B cell (primary cell): Measurements from ENCODE around the gene DNAJC24. TPM values are rescaled to one million over a fixed set of nuclear protein-coding genes. Genes with fewer than 3 reads are reported as not detected.

Experiments
- ATAC-seq: fragments of 200-7000 bp; cut with Tn5 transposase; one replicate; pipeline ENCODE4 v1.10.0; 2021; ENCODE audit warnings: low read depth, mild to moderate bottlenecking, moderate number of reproducible peaks, moderate library complexity
- CTCF ChIA-PET: fragments of 350-600 bp; sonication (Branson Sonifier 250); formaldehyde crosslinking; loops from one replicate; lab custom pipeline; 2021; ENCODE audit warnings: antibody characterized with exemption, inconsistent platforms; lab: Charles Lee
- POLR2A ChIA-PET: fragments of 350-600 bp; sonication (Branson Sonifier 250); formaldehyde crosslinking; loops from one replicate; lab custom pipeline; 2021; ENCODE audit warnings: antibody characterized with exemption; lab: Charles Lee
- DNase-seq: peaks from one replicate; pipeline ENCODE4 v3.0.0; 2013
- H2AFZ ChIP-seq: 2 replicates; pipeline ENCODE4 v1.6.1; 2012; ENCODE audit warnings: mild to moderate bottlenecking, low read depth, low read length; ENCODE audit not compliant: insufficient read depth, poor library complexity, severe bottlenecking
- H3K27ac ChIP-seq, 2 donors: 1 replicate in 1 of 2; 2 replicates in 1 of 2; pipeline ENCODE4 v1.5.1; 2012 to 2013; ENCODE audit warnings: low read length in 2 of 2, mild to moderate bottlenecking in 2 of 2, moderate library complexity in 1 of 2
- H3K27me3 ChIP-seq, 4 experiments: fragments of 200-600 bp in 1 of 4; sonication (generic) in 1 of 4; replicated peaks in 1 of 4; 1 replicate in 2 of 4; 2 replicates in 2 of 4; pipeline versions ENCODE4 v1.6.1 to v1.7.0; 2013 to 2016; ENCODE audit warnings: low read length in 3 of 4, mild to moderate bottlenecking in 2 of 4, mixed read lengths in 1 of 4, moderate library complexity in 1 of 4; ENCODE audit not compliant: insufficient read depth in 4 of 4, control insufficient read depth in 3 of 4; ENCODE audit errors: control extremely low read depth in 1 of 4
- H3K36me3 ChIP-seq, 2 experiments: replicated peaks in 1 of 2; 1 replicate in 1 of 2; 2 replicates in 1 of 2; pipeline versions ENCODE4 v1.6.1 to v1.7.1; 2013; ENCODE audit warnings: low read length in 1 of 2; ENCODE audit not compliant: insufficient read depth in 2 of 2, control insufficient read depth in 1 of 2; ENCODE audit errors: control extremely low read depth in 1 of 2, extremely low read depth in 1 of 2
- H3K4me1 ChIP-seq, 2 donors: fragments of 200-600 bp in 1 of 2; sonication (generic) in 1 of 2; 1 replicate in 1 of 2; 2 replicates in 1 of 2; pipeline versions ENCODE4 v1.5.1 to v1.6.1; 2013 to 2017; ENCODE audit warnings: low read length in 2 of 2; ENCODE audit not compliant: control insufficient read depth in 2 of 2, insufficient read depth in 2 of 2
- H3K4me2 ChIP-seq: replicated peaks from 2 replicates; pipeline ENCODE3; 2012; ENCODE audit warnings: mild to moderate bottlenecking, low read depth, low read length; ENCODE audit not compliant: poor library complexity, severe bottlenecking
- H3K4me3 ChIP-seq, 5 experiments: fragments of 200-600 bp in 1 of 5; sonication (generic) in 1 of 5; 1 replicate in 3 of 5; 2 replicates in 2 of 5; pipeline versions ENCODE4 v1.5.1 to v1.7.0; 2011 to 2016; ENCODE audit warnings: low read length in 4 of 5, mild to moderate bottlenecking in 4 of 5, low read depth in 2 of 5, control low read depth in 1 of 5, moderate library complexity in 1 of 5; ENCODE audit not compliant: insufficient read depth in 1 of 5; ENCODE audit errors: control extremely low read depth in 1 of 5, extremely low read depth in 1 of 5
- H3K79me2 ChIP-seq: fragments of 200-600 bp; sonication (generic); one replicate; pipeline ENCODE4 v1.6.0; 2016; ENCODE audit warnings: low read length; ENCODE audit not compliant: control insufficient read depth, insufficient read depth
- H3K9ac ChIP-seq: fragments of 200-600 bp; sonication (generic); 2 replicates; pipeline ENCODE4 v1.6.1; 2017; ENCODE audit warnings: mild to moderate bottlenecking, low read length, moderate library complexity
- H3K9me3 ChIP-seq, 3 donors: one replicate each; pipeline versions ENCODE4 v1.6.1 to v1.7.1; 2013; ENCODE audit warnings: low read length in 2 of 3; ENCODE audit not compliant: control insufficient read depth in 2 of 3, insufficient read depth in 1 of 3; ENCODE audit errors: control extremely low read depth in 1 of 3
- H4K20me1 ChIP-seq: 2 replicates; pipeline ENCODE4 v1.6.0; 2012; ENCODE audit warnings: mild to moderate bottlenecking, low read length; ENCODE audit not compliant: insufficient read depth, control insufficient read depth, poor library complexity, severe bottlenecking
- H3K27ac Mint-ChIP-seq: one replicate; pipeline ENCODE4 v1.8.0; 2021; ENCODE audit warnings: mixed read lengths
- H3K27me3 Mint-ChIP-seq: one replicate; pipeline ENCODE4 v1.8.0; 2021; ENCODE audit warnings: mixed read lengths
- H3K4me1 Mint-ChIP-seq: one replicate; pipeline ENCODE4 v1.8.0; 2021; ENCODE audit warnings: mixed read lengths
- H3K4me3 Mint-ChIP-seq: one replicate; pipeline ENCODE4 v1.8.0; 2021; ENCODE audit warnings: mixed read lengths
- H3K9me3 Mint-ChIP-seq: one replicate; pipeline ENCODE4 v1.8.0; 2022; ENCODE audit warnings: mixed read lengths; ENCODE audit not compliant: insufficient read depth
- EZH2 ChIP-seq: IDR thresholded peaks from 2 replicates; pipeline ENCODE4 v1.6.1; 2012; ENCODE audit warnings: borderline replicate concordance, low read depth, mild to moderate bottlenecking, moderate library complexity, low read length; ENCODE audit not compliant: insufficient read depth, poor library complexity, severe bottlenecking
- WGBS: methylation state at CpG from one replicate; pipeline ENCODE4 v1.1.5; 2013; ENCODE audit warnings: missing lambda C conversion rate; ENCODE audit not compliant: insufficient coverage; 5-methylcytosine and 5-hydroxymethylcytosine counted together
- intact Hi-C: fragments of 100-400 bp; cut with micrococcal nuclease; formaldehyde crosslinking; loops from one replicate; pipeline ENCODE4 v1.10.0; 2022
- polyA plus RNA-seq: library from polyadenylated mRNA; depleted of rRNA; stranded (reverse); fragments of >200 nt; gene quantifications from 2 replicates; pipeline ENCODE4 v1.2.3, GENCODE V29; 2012
- total RNA-seq, 2 donors: library from RNA; stranded (reverse); fragments of 120-200 nt in 1 of 2; gene quantifications; 1 replicate in 1 of 2; 2 replicates in 1 of 2; pipeline versions ENCODE4 v1.2.3 to v1.2.4, GENCODE V29; 2013 to 2022
- TF ChIP-seq, protein P1 (sequence below): fragments of 200-600 bp; IDR thresholded peaks from one replicate; pipeline ENCODE4 v1.8.0; 2022; ENCODE audit warnings: antibody characterized with exemption, mild to moderate bottlenecking

Gene DNAJC24
- total and polyA plus RNA-seq, 2 donors (not counting 1 experiment from before 2014, with no cell fraction given): 10.7 to 24.6 TPM

- Histone ChIP-seq H3K9ac (no peak overlapping the region), H3K4me1 (no peaks in the 10 kb centered on the region), H3K4me2 (no peak overlapping the region), H4K20me1 (no peaks in the 10 kb centered on the region), H3K4me3 (no peak overlapping the region), H3K36me3 (no peaks in the 10 kb centered on the region), H3K9me3 (no peaks in the 10 kb centered on the region), H3K27ac (no peak overlapping the region), H2AFZ (no peak overlapping the region), H3K27me3 (no peaks in the 10 kb centered on the region), H3K79me2 (peaks cover 43% of the 10 kb centered on the region)
- POLR2A ChIA-PET: no interaction called here
- TF ChIP-seq EZH2: no peak
- TF ChIP-seq, protein P1, sequence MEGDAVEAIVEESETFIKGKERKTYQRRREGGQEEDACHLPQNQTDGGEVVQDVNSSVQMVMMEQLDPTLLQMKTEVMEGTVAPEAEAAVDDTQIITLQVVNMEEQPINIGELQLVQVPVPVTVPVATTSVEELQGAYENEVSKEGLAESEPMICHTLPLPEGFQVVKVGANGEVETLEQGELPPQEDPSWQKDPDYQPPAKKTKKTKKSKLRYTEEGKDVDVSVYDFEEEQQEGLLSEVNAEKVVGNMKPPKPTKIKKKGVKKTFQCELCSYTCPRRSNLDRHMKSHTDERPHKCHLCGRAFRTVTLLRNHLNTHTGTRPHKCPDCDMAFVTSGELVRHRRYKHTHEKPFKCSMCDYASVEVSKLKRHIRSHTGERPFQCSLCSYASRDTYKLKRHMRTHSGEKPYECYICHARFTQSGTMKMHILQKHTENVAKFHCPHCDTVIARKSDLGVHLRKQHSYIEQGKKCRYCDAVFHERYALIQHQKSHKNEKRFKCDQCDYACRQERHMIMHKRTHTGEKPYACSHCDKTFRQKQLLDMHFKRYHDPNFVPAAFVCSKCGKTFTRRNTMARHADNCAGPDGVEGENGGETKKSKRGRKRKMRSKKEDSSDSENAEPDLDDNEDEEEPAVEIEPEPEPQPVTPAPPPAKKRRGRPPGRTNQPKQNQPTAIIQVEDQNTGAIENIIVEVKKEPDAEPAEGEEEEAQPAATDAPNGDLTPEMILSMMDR: no peak
- intact Hi-C loops: no loop called here
- H3K9me3 Mint-ChIP-seq: no peaks in the 10 kb centered on the region
- CTCF ChIA-PET: interaction anchor here (1.3 kb wide), 1 partner anchor 22 kb away, joined by 4 read pairs; no protein-coding TSS in a partner anchor
- peaks cover 20% of the 10 kb centered on the region for H3K4me1 Mint-ChIP-seq
- DNase-seq: no peak
- no peak for ATAC-seq
- 80% methylated on average over 1 of the region's 5 CpGs for WGBS
- H3K27ac Mint-ChIP-seq: no peak overlapping the region
- H3K4me3 Mint-ChIP-seq: no peak overlapping the region
- no peaks in the 10 kb centered on the region for H3K27me3 Mint-ChIP-seq
Measured at GRCh38 chr11:31375879-31376278, 6.2 kb downstream of the DNAJC24 start.

DNA sequence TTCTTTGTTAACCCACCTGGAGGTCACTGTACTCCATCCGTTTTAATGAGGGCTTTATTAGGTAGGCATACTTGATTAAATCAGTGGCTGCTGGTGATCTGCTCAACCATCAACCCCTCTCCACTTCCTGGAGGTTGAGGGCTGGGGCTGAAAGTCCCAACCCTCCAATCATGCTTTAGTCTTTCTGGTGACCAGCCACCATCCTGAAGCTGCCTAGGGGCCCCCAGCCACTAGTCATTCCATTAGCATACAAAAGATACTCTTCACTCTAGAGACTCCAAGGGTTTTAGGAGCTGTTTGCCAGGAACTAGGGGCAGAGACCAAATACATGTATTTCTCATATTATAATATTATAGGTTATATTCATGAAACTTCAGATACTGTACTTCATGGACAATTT, 13.5 kb downstream of the DNAJC24 start:
- Mint-ChIP-seq H3K4me3 (no peak overlapping the region), H3K9me3 (no peaks in the 10 kb centered on the region), H3K27ac (no peak overlapping the region), H3K4me1 (no peaks in the 10 kb centered on the region), H3K27me3 (no peaks in the 10 kb centered on the region)
- no peak overlapping the region for H2AFZ ChIP-seq
- no peaks in the 10 kb centered on the region for H3K79me2 ChIP-seq
- no peak overlapping the region for H3K9ac ChIP-seq
- no peaks in the 10 kb centered on the region for H4K20me1 ChIP-seq
- no peak overlapping the region for H3K4me2 ChIP-seq
- DNase-seq: no peak
- peaks cover 5 to 6% of the 10 kb centered on the region in 2 experiments for H3K36me3 ChIP-seq
- intact Hi-C loops: no loop called here
- no peak overlapping the region for H3K4me3 ChIP-seq
- H3K27me3 ChIP-seq: no peaks in the 10 kb centered on the region
- no peaks in the 10 kb centered on the region for H3K9me3 ChIP-seq
- TF ChIP-seq EZH2: no peak
- TF ChIP-seq, protein P1: no peak
- no CpG with 5 or more reads among the region's 1 CpG for WGBS
- H3K27ac ChIP-seq: no peak overlapping the region
- CTCF ChIA-PET: no interaction called here
- ATAC-seq: no peak
- POLR2A ChIA-PET: no interaction called here
- H3K4me1 ChIP-seq: no peaks in the 10 kb centered on the region
